Lung (tissue), 12 donors: Measurements from ENCODE around the gene GFY. TPM values are rescaled to one million over a fixed set of nuclear protein-coding genes. Genes with fewer than 3 reads are reported as not detected.

Source experiments
- ATAC-seq: fragments of 200-7000 bp; cut with Tn5 transposase; one replicate; pipeline ENCODE4 v1.9.1; 2020; ENCODE audit warnings: moderate number of reproducible peaks; ENCODE audit not compliant: insufficient read depth, low FRiP score
- DNase-seq, 3 donors: peaks; one replicate each; pipeline ENCODE4 v3.0.0-alpha.2; 2013 to 2017
- H3K27ac ChIP-seq, 2 donors: one replicate each; pipeline ENCODE4 v1.5.1; 2013; ENCODE audit warnings: mild to moderate bottlenecking in 2 of 2, moderate library complexity in 2 of 2, control low read depth in 1 of 2, inconsistent platforms in 1 of 2, low read depth in 1 of 2, low read length in 1 of 2
- H3K27me3 ChIP-seq, 3 donors: one replicate each; pipeline ENCODE4 v1.5.1; 2013; ENCODE audit warnings: low read length in 2 of 3; ENCODE audit not compliant: control insufficient read depth in 3 of 3, insufficient read depth in 3 of 3
- H3K36me3 ChIP-seq, 4 donors: one replicate each; pipeline ENCODE4 v1.5.1; 2013; ENCODE audit warnings: low read length in 4 of 4, mild to moderate bottlenecking in 1 of 4, moderate library complexity in 1 of 4; ENCODE audit not compliant: control insufficient read depth in 4 of 4, insufficient read depth in 4 of 4
- H3K4me1 ChIP-seq, 5 donors: one replicate each; pipeline ENCODE4 v1.5.1; 2013; ENCODE audit warnings: low read length in 5 of 5, mild to moderate bottlenecking in 2 of 5, moderate library complexity in 1 of 5; ENCODE audit not compliant: control insufficient read depth in 5 of 5, insufficient read depth in 5 of 5
- H3K4me3 ChIP-seq: one replicate; pipeline ENCODE4 v1.5.1; 2013; ENCODE audit warnings: mild to moderate bottlenecking, control low read depth, moderate library complexity
- H3K9ac ChIP-seq, 2 donors: one replicate each; pipeline ENCODE4 v1.5.1; 2013; ENCODE audit warnings: low read length in 2 of 2, control low read depth in 1 of 2; ENCODE audit not compliant: insufficient read depth in 1 of 2
- H3K9me3 ChIP-seq, 4 donors: one replicate each; pipeline ENCODE4 v1.5.1; 2013; ENCODE audit warnings: low read length in 3 of 4, mild to moderate bottlenecking in 1 of 4, moderate library complexity in 1 of 4; ENCODE audit not compliant: control insufficient read depth in 4 of 4, insufficient read depth in 3 of 4
- WGBS, 2 donors: extraction: QIAGEN DNeasy Blood & Tissue Kit; methylation state at CpG; one replicate each; pipeline ENCODE4 v1.1.7; 2013; 5-methylcytosine and 5-hydroxymethylcytosine counted together
- polyA plus RNA-seq, 2 donors: library from polyadenylated mRNA; stranded (reverse); fragments of 200-250 nt; gene quantifications; one replicate each; pipeline ENCODE4 v1.2.1, GENCODE V29; 2013
- total RNA-seq, 2 donors: library from RNA; depleted of rRNA in 1 of 2; stranded (reverse); fragments of >200 nt in 1 of 2; gene quantifications; one replicate each; pipeline ENCODE4 v1.2.1, GENCODE V29; 2014 to 2021
- TF ChIP-seq, protein P1 (sequence below): IDR thresholded peaks from 2 replicates; pipeline ENCODE4 v1.5.1; 2012; ENCODE audit warnings: mild to moderate bottlenecking; ENCODE audit errors: control extremely low read depth, extremely low read depth
- donor health status: control.
- donor health status: control.
- donor health status: Bipolar disorder and iron deficiency.
- donor health status: healthy.
- donor health status: DM: yes; HTN: yes; CAD: no.

The GFY gene
- total and polyA plus RNA-seq, 4 donors = not detected

DNA sequence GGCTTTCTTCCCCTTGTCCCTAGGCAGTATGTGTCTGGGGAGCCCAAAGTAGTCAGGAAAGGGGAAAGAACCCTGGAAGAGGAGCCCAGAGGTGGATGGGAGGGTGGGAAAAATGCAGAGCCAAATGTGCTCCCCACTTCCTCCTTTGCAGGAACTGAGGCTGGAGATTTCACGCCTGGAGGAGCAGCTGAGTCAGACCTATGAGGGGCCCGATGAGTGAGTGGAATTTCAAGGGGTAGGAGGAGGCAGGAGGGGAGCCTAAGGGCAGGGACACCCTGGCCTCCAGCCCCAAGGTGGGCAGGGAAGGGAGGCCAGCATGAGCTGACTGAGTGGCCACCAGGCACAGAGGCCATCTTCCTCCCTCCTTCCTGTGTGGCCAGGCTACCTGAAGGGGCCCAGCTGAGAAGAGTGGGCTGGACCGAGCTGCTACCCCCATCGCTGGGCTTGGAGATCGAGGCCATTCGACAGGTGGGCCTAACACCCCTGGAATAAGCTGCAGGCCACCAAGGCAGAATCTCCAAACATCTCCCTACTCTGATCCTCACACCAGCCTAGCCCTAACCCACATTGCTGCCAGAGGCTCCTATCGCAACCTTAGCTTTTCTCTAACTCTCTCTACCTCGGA is 16.3 kb upstream of the GFY start:
- TF ChIP-seq, protein P1, sequence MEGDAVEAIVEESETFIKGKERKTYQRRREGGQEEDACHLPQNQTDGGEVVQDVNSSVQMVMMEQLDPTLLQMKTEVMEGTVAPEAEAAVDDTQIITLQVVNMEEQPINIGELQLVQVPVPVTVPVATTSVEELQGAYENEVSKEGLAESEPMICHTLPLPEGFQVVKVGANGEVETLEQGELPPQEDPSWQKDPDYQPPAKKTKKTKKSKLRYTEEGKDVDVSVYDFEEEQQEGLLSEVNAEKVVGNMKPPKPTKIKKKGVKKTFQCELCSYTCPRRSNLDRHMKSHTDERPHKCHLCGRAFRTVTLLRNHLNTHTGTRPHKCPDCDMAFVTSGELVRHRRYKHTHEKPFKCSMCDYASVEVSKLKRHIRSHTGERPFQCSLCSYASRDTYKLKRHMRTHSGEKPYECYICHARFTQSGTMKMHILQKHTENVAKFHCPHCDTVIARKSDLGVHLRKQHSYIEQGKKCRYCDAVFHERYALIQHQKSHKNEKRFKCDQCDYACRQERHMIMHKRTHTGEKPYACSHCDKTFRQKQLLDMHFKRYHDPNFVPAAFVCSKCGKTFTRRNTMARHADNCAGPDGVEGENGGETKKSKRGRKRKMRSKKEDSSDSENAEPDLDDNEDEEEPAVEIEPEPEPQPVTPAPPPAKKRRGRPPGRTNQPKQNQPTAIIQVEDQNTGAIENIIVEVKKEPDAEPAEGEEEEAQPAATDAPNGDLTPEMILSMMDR = no peak
- ATAC-seq (no peak), DNase-seq (no peak)
- WGBS, 2 donors = 73 to 75% methylated on average over 8 of the region's 8 CpGs
- H3K9me3 ChIP-seq = no peaks in the 10 kb centered on the region
- peaks cover 0 to 8% (median 0%) of the 10 kb centered on the region in 5 donors for H3K4me1 ChIP-seq
- H3K9ac ChIP-seq = no peak overlapping the region
- no peaks in the 10 kb centered on the region for H3K27me3 ChIP-seq
- no peaks in the 10 kb centered on the region for H3K36me3 ChIP-seq
- H3K4me3 ChIP-seq = no peak overlapping the region
- H3K27ac ChIP-seq = no peak overlapping the region

DNA sequence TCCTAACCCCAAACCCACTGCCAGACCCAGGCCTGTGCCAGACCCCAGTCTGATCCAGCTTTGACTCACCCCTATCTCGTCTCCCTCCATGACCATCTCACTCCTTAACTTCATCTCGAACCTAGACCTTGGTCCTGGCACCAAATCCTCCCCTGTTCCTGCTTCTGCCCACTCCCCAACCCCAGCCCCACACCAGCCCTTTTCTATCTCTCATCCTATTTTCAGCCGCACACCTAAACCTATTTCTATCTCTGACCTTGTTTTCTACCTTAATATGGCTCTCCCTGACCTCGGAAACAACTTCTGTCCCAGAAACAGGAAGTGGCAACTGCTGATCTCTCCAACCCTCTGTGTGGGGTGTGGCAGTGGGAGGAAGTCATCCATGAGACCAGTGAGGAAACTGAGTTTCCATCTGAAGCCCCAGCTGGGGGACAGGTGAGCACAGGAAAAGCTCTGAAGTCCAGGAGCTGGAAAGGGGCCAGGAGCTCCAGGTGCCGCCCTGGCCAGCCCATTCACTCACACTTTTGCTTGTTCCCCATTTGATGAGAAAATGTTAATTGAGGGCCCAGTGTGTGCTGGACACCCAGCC is 15.7 kb upstream of the GFY start:
- no peak overlapping the region for H3K27ac ChIP-seq
- WGBS, 2 donors = 62 to 67% methylated on average over 5 of the region's 5 CpGs

DNA sequence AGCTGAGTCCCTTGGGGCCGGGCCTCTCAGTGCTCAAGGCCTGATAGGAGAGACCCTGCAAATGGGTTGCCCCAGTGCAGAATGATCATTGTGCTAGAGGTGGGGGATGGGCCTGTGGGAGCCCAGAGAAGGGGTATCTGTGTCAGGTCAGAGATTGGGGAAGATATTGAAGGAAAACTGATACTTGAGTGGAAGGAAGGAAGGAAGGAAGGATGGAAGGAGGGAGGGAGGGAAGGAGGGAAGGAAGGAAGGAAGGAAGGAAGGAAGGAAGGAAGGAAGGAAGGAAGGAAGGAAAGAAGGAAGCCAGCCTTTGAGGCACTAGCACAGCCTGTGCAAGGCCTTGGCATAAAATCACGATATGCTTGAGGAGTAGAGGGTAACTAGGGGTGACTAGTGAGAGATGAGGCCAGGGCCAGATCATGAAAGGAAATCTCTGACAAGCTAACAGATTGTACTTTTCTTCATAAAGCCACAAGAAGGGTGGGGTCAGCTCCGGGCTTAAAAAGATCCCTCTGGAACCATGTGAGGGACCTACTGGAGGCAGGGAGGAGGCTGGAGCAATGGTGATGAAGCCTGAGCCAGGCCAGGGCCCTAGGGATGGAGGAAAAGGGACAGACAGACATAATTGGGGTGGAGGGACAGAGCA is 13.4 kb upstream of the GFY start:
- Histone ChIP-seq H3K27me3 (peaks cover 0 to 1% (median 0%) of the 10 kb centered on the region in 3 donors), H3K9ac (no peak overlapping the region), H3K9me3 (no peaks in the 10 kb centered on the region), H3K4me3 (no peak overlapping the region), H3K36me3 (no peaks in the 10 kb centered on the region), H3K4me1 (peaks cover 0 to 8% (median 0%) of the 10 kb centered on the region in 5 donors), H3K27ac (no peak overlapping the region)
- 78 to 85% methylated on average over 3 of the region's 3 CpGs for WGBS, 2 donors
- TF ChIP-seq, protein P1 = no peak
- DNase-seq (no peak), ATAC-seq (no peak)

More for the DNA sequence above, 15.7 kb upstream of the GFY start:
- no peaks in the 10 kb centered on the region for H3K36me3 ChIP-seq
- DNase-seq = no peak
- H3K9me3 ChIP-seq = no peaks in the 10 kb centered on the region
- no peak overlapping the region for H3K4me3 ChIP-seq
- ATAC-seq = no peak
- H3K9ac ChIP-seq = no peak overlapping the region
- TF ChIP-seq, protein P1 = no peak
- H3K27me3 ChIP-seq = no peaks in the 10 kb centered on the region
- peaks cover 0 to 8% (median 0%) of the 10 kb centered on the region in 5 donors for H3K4me1 ChIP-seq
